GM12872 (cell line): Measurements from ENCODE around the gene DDX4.

ENCODE experiments used
- TF ChIP-seq, protein P1 (sequence below): IDR thresholded peaks from 3 replicates; pipeline ENCODE4 v1.5.1; 2011; ENCODE audit warnings: low read depth, mild to moderate bottlenecking, low read length, moderate library complexity; ENCODE audit not compliant: insufficient read depth

DDX4 gene

DNA sequence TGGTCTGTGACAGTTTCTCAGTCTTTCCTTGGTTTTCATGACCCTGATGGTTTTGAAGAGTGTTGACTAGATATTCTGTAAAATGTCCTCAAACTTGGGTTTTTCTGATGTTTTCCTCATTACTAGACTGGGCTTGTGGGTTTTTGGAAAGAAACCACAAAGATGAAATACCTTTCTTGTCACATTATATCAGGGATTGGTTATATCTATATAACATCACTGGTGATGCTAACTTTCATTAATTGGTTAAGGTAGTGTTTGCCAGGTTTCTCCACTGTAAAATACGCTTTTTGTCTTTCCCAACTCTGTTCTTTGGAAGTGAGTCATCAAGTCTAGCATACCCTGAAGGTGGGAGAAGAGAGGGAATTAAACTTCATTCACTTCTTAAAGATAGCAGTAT is 110.0 kb downstream of the DDX4 start:
- TF ChIP-seq, protein P1, sequence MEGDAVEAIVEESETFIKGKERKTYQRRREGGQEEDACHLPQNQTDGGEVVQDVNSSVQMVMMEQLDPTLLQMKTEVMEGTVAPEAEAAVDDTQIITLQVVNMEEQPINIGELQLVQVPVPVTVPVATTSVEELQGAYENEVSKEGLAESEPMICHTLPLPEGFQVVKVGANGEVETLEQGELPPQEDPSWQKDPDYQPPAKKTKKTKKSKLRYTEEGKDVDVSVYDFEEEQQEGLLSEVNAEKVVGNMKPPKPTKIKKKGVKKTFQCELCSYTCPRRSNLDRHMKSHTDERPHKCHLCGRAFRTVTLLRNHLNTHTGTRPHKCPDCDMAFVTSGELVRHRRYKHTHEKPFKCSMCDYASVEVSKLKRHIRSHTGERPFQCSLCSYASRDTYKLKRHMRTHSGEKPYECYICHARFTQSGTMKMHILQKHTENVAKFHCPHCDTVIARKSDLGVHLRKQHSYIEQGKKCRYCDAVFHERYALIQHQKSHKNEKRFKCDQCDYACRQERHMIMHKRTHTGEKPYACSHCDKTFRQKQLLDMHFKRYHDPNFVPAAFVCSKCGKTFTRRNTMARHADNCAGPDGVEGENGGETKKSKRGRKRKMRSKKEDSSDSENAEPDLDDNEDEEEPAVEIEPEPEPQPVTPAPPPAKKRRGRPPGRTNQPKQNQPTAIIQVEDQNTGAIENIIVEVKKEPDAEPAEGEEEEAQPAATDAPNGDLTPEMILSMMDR = no peak

DNA sequence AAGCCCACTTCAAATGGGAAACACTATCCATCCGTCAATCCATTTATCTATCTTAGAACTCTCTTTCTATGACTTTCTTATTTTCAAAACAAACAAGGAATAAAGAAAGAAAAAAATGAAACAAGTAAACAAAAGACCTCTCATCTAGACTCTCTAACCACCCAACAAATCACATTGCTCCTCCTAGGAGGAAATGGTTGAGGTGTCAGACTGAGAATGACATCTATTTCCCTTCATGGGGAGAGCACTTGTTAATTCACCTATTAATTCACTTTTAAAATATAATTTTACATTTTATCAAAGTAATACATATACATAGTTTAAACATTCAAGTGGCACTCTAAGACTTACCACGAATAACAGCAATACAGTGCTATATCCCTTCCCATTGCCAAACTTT is 110.9 kb downstream of the DDX4 start:
- TF ChIP-seq, protein P1 = no peak

- TF ChIP-seq, protein P1 = no peak
These were observed 113.2 kb downstream of the DDX4 start, which contains the start of gene IL31RA for GRCh38 chr5:55850839-55851674. TSS of gene IL31RA (plus strand) at chr5:55851357. CDS start at chr5:55851571, 214 bp downstream.

DNA sequence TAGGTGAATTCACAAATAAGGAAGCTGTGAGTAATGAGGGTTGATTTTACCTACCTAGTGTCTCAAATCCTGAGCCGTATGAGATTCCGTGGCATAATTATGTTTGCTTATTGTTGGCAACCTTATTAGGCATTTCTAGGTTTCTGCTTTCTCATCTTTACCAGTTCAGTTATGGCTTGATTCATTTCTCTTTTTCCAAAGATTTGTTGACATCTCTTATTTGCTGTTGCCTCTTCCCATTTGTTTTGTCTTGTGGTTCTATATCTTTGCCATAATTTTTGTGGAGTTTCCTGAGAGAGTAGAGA is 113.8 kb downstream of the DDX4 start:
- TF ChIP-seq, protein P1 = no peak

DNA sequence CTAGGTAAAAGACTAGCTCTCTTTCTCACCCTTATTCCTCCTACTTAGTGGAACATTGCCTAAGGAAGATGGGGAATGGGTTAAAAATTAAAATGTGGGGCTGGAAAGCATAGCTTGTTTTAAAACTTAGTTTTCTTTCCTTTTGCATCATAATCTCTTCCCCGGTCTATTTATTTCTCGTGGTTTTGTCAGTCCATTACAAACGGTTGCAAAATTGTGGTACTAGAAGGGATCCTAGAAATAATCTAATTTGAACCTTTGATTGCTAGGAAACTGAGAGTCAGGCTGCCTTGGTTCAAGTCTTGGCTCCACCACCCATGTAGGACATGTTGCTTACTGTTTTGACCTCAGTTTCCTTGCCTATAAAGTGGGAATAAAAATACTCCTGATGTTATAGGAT is 114.6 kb downstream of the DDX4 start:
- TF ChIP-seq, protein P1 = no peak

- TF ChIP-seq, protein P1 = no peak
These were observed 115.3 kb downstream of the DDX4 start for GRCh38 chr5:55853041-55853670.

GRCh38 chr5:55853818-55854217 is 116.0 kb downstream of the DDX4 start:
- TF ChIP-seq, protein P1 = no peak
